ENCODE results near the gene BCAS3.

The BCAS3 gene

DNA sequence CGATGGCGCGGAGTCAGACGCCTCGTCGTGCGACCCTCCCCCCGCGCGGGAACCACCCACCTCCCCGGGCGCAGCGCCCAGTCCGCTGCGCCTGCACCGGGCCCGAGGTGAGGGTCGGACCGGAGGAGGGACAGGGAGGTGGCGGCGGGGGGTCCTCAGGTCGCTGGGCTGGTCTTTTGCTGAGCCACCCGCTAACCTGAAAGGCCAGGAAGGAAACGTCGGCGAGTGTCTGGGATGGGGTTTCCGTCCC is 726.9 kb downstream of the BCAS3 start:
- no peak for DNase-seq

GRCh38 chr17:61404913-61405685 is 727.4 kb downstream of the BCAS3 start:
- DNase-seq: no peak

DNA sequence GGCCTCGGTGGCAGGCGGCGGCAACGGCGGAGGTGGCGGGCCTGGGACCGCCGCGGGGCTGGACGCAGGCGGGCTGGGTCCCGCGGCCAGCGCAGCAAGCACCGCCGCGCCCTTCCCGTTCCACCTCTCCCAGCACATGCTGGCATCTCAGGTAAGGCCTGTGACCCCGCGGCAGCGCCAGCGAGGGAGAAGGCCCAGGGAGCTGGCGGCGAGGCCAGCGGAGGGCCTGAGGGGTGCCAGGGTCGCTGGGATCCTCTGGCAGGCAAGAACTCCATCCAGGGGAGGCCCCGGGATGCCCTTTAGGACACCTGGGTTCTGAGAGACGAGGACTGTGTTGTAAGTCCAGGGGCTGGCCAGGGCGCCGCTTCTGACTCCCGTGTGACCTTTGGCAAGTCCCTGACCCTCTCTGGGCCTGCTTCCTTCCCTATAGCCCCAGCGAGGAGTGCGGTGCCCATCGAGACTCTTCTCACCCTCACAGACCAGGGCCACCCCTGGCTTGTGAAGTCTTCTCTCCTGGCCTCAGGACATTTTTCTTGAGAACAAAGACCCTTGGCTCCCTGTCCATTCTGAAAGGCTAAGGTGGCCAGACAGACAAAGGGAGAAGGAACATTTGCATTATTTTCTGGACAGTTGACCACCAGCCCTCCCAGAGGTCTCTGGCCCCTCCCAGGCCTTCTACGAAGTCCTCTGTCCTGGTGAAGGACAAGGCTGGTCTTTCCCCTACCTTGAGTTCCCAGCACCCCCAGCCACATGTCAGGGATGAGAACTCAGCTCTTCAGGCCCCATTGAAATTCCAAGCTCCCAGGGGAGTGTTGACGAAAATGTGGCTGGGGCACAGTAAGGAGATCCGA is 728.3 kb downstream of the BCAS3 start:
- DNase-seq: no peak

- DNase-seq: no peak
Observed at GRCh38 chr17:61406537-61406845, 728.8 kb downstream of the BCAS3 start.

- DNase-seq: no peak
Observed at GRCh38 chr17:61406971-61407911, 729.6 kb downstream of the BCAS3 start.

DNA sequence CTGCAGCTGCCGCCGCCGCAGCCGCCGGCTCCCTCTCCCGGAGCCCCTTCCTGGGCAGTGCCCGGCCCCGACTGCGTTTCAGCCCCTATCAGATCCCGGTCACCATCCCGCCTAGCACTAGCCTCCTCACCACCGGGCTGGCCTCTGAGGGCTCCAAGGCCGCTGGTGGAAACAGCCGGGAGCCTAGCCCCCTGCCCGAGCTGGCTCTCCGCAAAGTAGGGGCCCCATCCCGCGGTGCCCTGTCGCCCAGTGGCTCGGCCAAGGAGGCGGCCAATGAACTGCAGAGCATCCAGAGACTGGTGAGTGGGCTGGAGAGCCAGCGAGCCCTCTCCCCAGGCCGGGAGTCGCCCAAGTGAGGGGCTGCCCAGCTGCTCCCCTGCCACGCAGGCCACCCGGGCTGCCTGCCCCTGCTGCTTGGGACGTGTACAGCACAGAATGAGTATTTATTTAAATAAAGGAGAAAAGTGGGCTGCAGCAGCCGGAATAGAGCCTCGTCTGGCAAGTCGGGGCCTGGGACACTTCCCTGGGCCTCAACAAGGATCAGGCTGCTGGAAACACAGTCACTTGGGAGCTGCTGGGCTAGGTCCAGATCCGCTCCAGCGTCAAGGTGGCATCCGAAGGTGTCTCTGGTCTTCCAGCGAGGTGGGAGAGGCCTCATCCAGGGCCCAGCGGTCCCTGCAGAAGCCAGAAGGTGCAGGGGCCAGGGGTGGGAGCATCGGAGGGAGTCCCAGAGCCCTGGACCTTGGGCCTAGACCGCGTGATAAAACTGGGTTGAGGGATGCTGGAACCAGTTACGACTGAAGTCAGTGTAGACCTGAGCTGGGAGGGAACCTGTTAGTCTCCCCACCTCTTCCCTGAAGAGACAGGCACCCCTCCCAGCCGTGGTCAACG is 730.7 kb downstream of the BCAS3 start:
- no peak for DNase-seq

DNA sequence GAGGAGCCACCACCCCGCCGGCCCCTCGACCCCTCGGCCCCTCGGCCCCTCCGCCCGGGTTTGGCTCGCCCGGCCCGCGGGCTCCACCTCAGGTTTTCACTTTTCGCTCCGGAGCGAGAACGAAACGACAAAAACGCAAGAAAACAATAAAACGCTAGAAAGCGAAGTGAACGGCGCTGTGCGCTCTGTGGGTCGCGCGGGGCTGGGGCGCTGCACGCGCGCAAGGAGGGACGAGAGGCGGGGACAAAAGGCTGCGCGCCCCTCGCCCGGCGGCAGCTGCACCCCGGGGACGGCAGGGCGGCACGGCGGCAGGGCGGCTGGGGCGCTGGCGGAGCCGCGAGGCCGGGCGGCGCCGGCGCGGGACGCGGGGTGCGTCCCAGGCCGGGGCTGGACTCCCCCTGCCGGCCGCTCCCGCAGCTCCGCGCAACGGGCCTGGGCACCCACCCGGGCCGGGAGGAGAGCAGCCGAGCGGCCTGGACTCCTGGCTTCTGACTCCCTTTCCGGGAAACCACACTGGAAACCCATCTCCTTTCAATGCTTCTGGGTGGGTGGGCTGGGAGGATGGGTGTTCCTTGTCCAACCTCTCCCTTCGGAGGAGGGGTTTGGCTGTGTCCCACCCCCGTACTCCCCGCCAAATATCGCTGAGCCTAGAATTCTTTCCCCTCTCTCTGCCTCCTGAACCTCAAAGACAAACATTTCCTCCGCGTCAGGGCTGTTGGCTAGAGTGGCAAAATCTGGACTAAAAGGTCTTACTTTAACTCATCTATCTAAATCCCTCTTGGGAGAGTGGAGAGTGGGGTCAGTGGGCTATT is 731.9 kb downstream of the BCAS3 start:
- no peak for DNase-seq

DNA sequence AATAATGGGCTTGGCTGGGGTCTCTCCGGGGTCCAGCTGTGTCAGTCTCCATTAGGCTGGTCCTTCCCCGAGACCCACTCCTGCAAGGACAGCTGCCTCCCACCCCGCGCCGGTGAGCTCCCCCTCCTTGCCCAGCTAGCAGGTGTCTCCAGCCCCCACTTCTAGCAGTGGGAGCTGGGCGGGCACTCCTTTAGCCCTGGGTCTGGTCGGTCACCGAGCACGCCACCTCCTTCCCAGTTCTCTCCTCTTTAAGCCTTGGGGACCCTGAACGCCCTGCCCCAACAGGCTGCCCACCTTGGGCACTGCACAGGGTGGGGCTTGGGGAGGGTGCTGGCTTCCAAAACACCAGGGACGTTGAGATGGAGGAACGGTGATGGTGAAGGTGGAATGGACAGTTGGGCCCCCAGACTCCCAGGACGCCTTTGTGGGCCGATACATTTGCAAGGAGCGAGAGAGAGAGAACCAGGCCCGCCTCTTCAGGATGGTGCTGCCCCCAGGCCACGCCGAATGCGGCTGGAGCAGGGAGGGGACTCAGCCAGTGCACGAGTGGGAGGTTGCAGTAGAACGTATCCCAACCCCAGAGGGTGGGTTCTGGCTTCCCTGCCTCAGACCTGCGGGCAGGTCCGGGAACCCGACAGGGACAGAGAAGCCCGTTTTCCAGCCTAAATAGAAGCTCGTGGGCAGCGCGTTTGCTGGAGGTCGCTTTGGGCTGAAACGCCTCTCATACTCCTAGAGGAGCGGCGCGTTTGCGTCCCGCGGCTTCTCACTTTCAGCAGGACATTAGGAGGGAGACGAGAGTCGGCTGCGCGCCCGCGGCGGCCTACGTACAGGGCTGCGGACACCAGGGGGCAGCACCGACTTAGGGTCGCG is 732.7 kb downstream of the BCAS3 start:
- peak; percentile 74 to 78 for DNase-seq

DNA sequence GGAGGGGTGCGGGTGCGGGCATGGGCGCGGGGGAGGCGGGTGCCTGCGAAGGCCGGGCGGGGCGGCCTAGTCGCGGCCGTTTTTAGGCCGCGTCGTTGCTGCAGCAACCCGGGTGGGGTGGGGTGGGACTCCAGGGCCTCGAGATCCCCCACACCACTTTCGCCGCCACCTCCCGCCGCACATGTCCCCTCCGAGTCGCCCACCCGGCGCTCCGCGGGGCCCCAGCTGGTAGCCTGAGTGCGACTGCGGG is 733.3 kb downstream of the BCAS3 start:
- DNase-seq: no peak

- peak in 1 of 2 donors; percentile 12 for DNase-seq
Observed at GRCh38 chr17:61411261-61412142, 733.9 kb downstream of the BCAS3 start.

DNA sequence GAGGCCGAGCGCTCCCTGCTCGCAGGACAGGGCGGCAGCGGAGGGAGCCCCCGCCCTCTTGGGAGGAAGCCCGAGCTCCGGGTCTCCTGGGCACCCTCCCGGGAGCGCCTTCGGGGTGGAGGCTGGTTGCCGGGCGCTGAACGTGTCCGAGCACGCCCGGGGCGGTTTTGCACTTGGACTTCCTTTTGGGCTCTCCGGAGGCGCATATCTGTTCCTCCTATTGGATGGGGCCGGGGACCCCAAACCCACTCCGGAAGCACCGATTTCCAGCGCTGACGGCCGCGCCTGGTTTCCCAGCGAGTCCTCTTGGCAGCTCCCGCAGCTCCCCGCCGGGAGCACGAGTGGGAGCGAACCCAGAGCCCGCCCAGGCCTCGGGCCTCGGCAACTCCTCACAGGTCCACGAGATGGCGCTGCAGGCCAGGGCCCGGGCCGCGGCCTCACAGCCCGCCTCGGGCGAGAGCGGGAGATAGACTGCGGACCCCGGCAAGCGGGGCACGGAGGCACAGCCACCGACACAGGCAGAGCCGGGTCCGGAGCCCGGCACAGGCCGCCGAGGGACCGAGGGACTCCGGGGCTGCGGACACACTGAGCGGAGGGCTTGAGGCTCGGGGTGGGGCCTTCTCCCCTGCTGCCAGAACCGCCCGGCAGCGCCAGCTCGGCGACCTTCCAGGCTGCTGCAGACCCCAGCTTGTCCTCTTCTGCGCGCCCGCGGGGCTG is 734.6 kb downstream of the BCAS3 start:
- DNase-seq: peak; percentile 77 to 78

DNA sequence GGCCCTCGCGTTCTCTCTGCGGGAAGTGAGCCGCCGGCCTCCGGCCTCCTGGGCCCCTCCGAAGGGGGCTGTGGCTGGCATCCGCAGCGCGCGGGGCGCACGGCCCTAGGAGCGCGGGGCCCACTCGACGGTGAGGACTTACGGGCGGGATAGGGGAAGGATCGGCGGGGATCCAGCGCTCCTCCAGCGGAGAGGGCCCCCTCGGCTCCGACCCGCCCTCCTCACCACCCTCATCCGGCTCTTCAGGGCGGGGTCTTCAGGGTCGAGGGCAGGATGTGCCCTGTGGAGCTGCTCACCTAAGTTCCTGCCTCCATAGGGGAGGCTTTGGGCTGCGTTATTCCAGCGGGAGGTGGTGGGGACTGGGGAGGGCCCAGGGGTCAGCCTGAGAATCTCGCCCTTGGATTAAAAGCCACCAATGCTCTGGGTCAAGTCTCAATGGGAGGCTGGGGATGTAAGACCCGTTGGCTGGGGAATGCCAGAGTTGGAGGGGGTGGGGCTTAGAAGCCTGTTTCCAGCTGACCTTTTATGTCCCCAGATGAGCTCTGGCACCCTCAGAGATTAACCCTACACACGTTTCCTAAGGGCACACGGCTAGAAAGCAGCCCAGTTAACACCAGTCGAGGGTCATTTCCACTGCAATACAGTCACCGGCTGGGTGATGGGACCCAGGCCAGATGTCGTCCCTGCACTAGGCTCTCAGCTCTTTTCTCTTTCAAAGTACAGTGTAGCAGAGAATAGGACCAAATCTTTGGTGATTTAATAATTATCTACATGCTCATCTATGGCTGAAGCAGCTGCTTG is 735.4 kb downstream of the BCAS3 start:
- peak in 1 of 2 donors; percentile 5 for DNase-seq

GRCh38 chr17:61413661-61414126 is 736.0 kb downstream of the BCAS3 start:
- no peak for DNase-seq

- DNase-seq: peak in 1 of 2 donors; percentile 5
Observed at GRCh38 chr17:61414141-61414935, 736.7 kb downstream of the BCAS3 start.

DNA sequence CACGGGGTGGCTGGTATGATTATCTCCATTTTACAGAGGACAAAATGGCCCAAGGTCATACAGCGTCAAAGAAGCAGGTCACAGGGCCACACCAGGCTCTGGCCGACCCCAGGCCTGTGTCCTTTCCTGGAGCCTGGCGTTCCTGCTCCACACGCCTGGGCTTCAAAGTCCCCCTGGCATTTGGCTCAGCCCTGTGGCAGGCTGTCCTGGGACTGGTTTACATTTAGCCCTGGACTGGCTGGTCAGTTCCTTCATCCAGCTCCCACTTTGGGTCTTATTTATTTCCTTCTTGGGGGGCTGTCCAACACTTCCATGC is 737.2 kb downstream of the BCAS3 start:
- peak in 1 of 2 donors; percentile 5 for DNase-seq

- no peak for DNase-seq
Observed at GRCh38 chr17:61415374-61416210, 737.9 kb downstream of the BCAS3 start.

DNA sequence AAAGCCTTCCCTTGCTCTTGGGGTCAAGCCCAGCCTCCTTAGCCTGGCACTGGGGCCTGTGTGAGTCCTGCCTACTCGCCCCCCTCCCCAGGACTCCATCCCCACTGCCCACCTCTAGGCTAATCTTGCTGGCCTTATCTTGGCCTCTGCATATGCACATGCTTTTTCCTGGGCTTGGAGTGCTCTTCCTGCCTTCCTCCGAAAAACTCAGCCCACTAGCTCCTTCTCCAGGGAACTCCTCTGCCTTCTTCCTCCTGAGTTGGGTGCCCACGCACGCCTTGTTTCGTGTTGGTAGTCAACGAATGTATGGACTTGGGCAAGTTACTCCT is 738.5 kb downstream of the BCAS3 start:
- no peak for DNase-seq
